Aorta (tissue), 5 donors: Measurements from ENCODE around the gene RALGAPA2. TPM values are rescaled to one million over a fixed set of nuclear protein-coding genes. Genes with fewer than 3 reads are reported as not detected.

Experiments
- ATAC-seq: fragments of 200-7000 bp; cut with Tn5 transposase; one replicate; pipeline ENCODE4 v1.9.1; 2022; ENCODE audit warnings: moderate library complexity; ENCODE audit not compliant: low FRiP score
- DNase-seq, 2 donors: peaks; one replicate each; pipeline ENCODE4 v3.0.0-alpha.2; 2020
- H3K27ac ChIP-seq, 2 donors: one replicate each; pipeline ENCODE4 v1.5.1; 2013; ENCODE audit warnings: low read length in 2 of 2, mild to moderate bottlenecking in 2 of 2, moderate library complexity in 2 of 2, control low read depth in 1 of 2, inconsistent platforms in 1 of 2, low read depth in 1 of 2
- H3K27me3 ChIP-seq, 2 donors: one replicate each; pipeline ENCODE4 v1.6.1; 2013; ENCODE audit warnings: control low read depth in 1 of 2, low read length in 1 of 2, mild to moderate bottlenecking in 1 of 2, moderate library complexity in 1 of 2; ENCODE audit not compliant: insufficient read depth in 2 of 2, control insufficient read depth in 1 of 2
- H3K36me3 ChIP-seq, 2 donors: one replicate each; pipeline ENCODE4 v1.6.1; 2013; ENCODE audit warnings: control low read depth in 1 of 2, low read length in 1 of 2, mild to moderate bottlenecking in 1 of 2; ENCODE audit not compliant: insufficient read depth in 2 of 2, control insufficient read depth in 1 of 2
- H3K4me1 ChIP-seq, 2 donors: one replicate each; pipeline ENCODE4 v1.6.1; 2013; ENCODE audit warnings: low read length in 2 of 2, control low read depth in 1 of 2, mild to moderate bottlenecking in 1 of 2, moderate library complexity in 1 of 2; ENCODE audit not compliant: insufficient read depth in 2 of 2, control insufficient read depth in 1 of 2
- H3K4me3 ChIP-seq, 2 donors: one replicate each; pipeline ENCODE4 v1.5.1; 2013; ENCODE audit warnings: low read length in 2 of 2, control low read depth in 1 of 2, mild to moderate bottlenecking in 1 of 2
- H3K9me3 ChIP-seq: one replicate; pipeline ENCODE4 v1.6.1; 2013; ENCODE audit warnings: mild to moderate bottlenecking, low read length; ENCODE audit not compliant: control insufficient read depth
- WGBS, 2 donors: extraction: QIAGEN DNeasy Blood & Tissue Kit; methylation state at CpG; one replicate each; pipeline ENCODE4 v1.1.7; 2013; 5-methylcytosine and 5-hydroxymethylcytosine counted together
- intact Hi-C, 2 donors: fragments of 100-400 bp; cut with DNase I; formaldehyde crosslinking; loops; one replicate each; pipeline versions ENCODE4 v1.14.2 to v1.15.0; 2022
- polyA plus RNA-seq, 2 donors: library from polyadenylated mRNA; stranded (reverse); fragments of 200-250 nt; gene quantifications; one replicate each; pipeline ENCODE4 v1.2.3, GENCODE V29; 2013
- total RNA-seq, 2 donors: library from RNA; stranded (reverse); fragmentation: NEBNext Ultra II Directional; extraction: Animal tissue kit (Norgen Biotek cat#: 25700); gene quantifications; one replicate each; pipeline ENCODE4 v1.2.1, GENCODE V29; 2021
- donor health status: healthy with polysubstance abuse.
- donor health status: Bipolar disorder and iron deficiency.
- donor health status: DM: no; HTN: no; CAD: no.
- donor health status: DM: no; HTN: no; CAD: no.
- donor health status: DM: yes; HTN: yes; CAD: no.

Gene RALGAPA2
- total and polyA plus RNA-seq, 4 donors = 2.2 to 62.3 (median 19.2) TPM

DNA sequence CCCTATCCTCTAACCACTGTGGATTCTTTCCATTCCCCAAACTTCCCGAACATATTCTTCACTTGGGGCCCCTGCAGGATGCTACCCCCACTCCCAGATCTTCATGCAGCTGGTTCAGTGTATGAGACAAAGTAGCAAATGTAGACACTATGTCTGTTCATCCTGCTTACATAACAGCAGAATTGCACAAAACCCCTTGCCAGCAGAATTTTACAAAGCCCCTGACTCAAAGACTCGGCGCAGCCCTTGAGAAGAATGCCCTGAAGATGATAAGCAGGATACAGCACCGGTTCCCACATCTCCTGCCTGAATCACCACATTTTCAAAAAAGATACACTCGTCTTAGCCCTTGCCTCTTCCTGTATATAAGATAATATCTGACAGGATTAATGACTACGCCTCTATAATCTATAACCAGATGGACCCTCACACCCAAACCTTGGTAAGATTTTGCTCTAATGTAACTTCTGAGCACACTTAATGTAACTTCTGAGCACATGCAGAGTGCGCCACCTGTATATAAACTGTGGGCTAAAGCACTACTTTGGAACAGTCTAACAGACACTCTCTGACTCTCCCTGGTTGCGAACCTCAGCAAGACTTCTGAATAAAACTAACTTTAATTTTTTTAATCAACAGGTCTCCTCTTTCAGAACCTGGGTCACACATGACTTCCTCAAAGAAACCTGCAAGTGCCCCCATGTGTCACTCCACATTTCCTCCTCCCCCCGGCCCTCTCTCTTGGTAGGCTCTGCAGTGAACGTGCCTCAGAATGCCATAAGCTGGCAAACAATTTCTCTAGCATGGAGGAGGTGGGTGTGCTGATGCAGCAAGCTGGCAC is 28.7 kb downstream of the RALGAPA2 start:
- Histone ChIP-seq H3K9me3 (no peaks in the 10 kb centered on the region), H3K36me3 (no peaks in the 10 kb centered on the region), H3K27me3 (no peaks in the 10 kb centered on the region), H3K27ac (no peak overlapping the region), H3K4me1 (no peaks in the 10 kb centered on the region), H3K4me3 (no peak overlapping the region)
- WGBS, 2 donors = 90 to 91% methylated on average over 10 of the region's 10 CpGs
- intact Hi-C loops = no loop called here
- ATAC-seq (no peak), DNase-seq (no peak)

DNA sequence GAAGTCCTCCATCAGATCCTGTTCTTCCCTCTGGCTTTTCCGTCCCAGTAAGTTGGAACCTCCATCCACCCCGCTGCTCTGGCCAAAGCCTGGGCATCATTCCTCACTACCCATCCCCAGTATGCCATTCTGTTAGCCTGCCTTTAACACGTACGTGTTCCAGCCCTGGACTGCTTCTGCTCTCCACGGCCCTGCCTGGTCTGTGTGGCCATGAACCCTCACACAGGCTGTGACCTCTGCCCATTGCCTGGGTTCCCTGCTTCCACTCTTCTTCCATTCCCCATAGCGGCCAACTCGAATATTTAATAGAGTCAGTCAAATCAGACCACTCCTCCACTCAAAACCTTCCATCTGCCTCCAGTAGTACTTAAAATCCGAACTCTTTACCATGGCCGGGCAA is 29.4 kb downstream of the RALGAPA2 start:
- no peaks in the 10 kb centered on the region for H3K4me1 ChIP-seq
- no peaks in the 10 kb centered on the region for H3K9me3 ChIP-seq
- no peak for ATAC-seq
- intact Hi-C loops = no loop called here
- no peak for DNase-seq
- no peak overlapping the region for H3K4me3 ChIP-seq
- no peaks in the 10 kb centered on the region for H3K36me3 ChIP-seq
- WGBS, 2 donors = 93 to 95% methylated on average over 9 of the region's 9 CpGs
- H3K27ac ChIP-seq = no peak overlapping the region
- H3K27me3 ChIP-seq = no peaks in the 10 kb centered on the region

DNA sequence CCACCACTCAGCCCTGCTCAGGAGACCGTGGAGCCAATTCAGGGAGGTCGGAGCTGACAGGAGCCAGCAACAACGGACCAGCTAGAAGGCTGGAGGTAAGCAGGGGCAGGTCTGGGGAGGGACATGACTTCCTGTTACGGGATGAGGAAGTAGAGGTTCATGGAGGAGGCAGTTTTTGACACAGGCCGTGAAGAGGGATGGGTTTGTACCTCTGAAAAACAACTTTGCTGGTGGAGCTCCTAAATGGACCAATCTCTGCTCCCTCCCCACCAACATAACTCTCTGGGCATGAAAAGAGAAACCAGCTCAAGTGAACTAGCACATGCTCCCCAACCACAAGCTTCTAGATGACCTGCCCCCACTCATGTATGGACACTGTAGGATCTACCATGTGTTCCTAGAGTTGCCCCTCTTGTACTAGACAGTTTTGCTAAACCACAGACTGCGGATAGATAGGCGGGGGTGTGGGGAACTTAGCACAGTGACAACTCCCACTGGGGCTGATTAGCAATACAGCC is 31.4 kb downstream of the RALGAPA2 start:
- intact Hi-C loops = no loop called here

DNA sequence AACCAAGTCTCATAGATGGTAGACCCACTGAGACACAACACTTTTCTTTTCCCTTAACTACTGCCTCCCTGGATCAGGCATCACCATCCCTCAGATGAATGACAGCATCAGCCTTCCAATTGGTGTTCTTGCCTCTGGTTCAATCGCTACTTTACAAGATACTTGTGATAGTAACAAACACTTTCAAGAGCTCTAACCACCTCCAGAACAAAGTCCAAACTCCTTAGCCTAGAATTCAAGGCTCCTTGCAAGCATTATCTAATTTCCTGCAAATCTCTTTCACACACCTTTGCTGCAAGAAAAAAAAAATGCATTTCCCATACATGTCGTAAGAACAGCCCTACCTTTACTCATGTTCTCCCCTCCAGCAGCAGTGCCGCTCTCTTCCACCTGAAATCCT is 33.1 kb downstream of the RALGAPA2 start:
- no peak for ATAC-seq
- WGBS, 2 donors = 95 to 96% methylated on average over 3 of the region's 3 CpGs

More for the DNA sequence above, 31.4 kb downstream of the RALGAPA2 start:
- Histone ChIP-seq H3K9me3 (no peaks in the 10 kb centered on the region), H3K4me3 (no peak overlapping the region), H3K36me3 (no peaks in the 10 kb centered on the region), H3K4me1 (no peaks in the 10 kb centered on the region), H3K27ac (no peak overlapping the region), H3K27me3 (no peaks in the 10 kb centered on the region)
- WGBS, 2 donors = 82 to 84% methylated on average over 7 of the region's 7 CpGs
- ATAC-seq (peak; percentile 46), DNase-seq (no peak)

DNA sequence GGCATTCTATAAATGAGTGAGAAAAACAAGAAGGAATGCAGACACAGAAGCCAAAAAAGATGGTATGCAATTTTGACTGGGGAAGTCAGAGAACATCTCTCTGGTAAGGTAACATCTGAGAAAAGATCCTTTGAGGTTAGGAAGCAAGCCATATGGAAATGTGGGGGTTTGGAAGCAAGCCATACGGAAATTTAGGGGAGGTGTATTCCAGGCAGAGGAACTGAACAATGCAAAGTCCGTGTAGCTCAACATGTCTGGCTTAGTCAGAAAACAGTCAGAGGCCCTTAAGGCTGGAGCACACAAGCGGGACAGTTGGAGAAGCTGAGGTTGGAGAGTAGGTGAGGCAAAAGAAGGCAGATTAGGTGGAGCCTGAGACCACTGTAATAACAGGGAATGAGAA is 35.3 kb downstream of the RALGAPA2 start:
- no peaks in the 10 kb centered on the region for H3K9me3 ChIP-seq

More for the DNA sequence above, 33.1 kb downstream of the RALGAPA2 start:
- Histone ChIP-seq H3K27ac (no peak overlapping the region), H3K4me1 (no peaks in the 10 kb centered on the region), H3K9me3 (no peaks in the 10 kb centered on the region), H3K27me3 (no peaks in the 10 kb centered on the region), H3K4me3 (no peak overlapping the region), H3K36me3 (no peaks in the 10 kb centered on the region)
- no peak for DNase-seq
- intact Hi-C loops = no loop called here

GRCh38 chr20:20668639-20669038 is 43.8 kb downstream of the RALGAPA2 start:
- no peak overlapping the region for H3K4me3 ChIP-seq
- H3K4me1 ChIP-seq = peaks cover 0 to 2% of the 10 kb centered on the region in 2 donors
- 46 to 49% methylated on average over 1 of the region's 1 CpG for WGBS, 2 donors
- no peak overlapping the region for H3K27ac ChIP-seq
- intact Hi-C loops = no loop called here
- H3K9me3 ChIP-seq = no peaks in the 10 kb centered on the region
- H3K36me3 ChIP-seq = no peaks in the 10 kb centered on the region
- DNase-seq = no peak
- no peaks in the 10 kb centered on the region for H3K27me3 ChIP-seq
- no peak for ATAC-seq

More for the DNA sequence above, 35.3 kb downstream of the RALGAPA2 start:
- no peak for DNase-seq
- intact Hi-C loops = no loop called here
- ATAC-seq = no peak
- Histone ChIP-seq H3K27ac (no peak overlapping the region), H3K27me3 (no peaks in the 10 kb centered on the region), H3K4me3 (no peak overlapping the region), H3K36me3 (no peaks in the 10 kb centered on the region), H3K4me1 (no peaks in the 10 kb centered on the region)
- WGBS, 2 donors = 80 to 85% methylated on average over 3 of the region's 3 CpGs

DNA sequence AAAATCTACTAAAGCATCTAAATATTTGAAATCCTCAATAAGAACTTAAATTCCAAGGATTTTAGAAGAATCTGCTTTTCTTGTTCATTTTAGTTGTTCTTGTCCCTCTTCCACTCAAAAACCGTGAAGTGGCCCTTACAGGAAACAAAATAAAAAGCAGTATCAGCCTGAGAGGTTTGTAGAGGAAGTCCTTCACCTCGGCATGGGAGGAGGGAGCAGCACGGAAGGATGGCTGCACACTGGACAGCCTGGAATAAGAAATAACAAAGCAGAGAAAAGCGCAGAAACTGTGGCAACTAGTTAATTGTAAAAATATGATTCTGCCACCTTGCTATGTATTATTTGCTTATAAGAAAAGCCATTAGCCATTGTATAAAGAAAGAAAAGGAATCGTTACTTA is 46.1 kb downstream of the RALGAPA2 start:
- DNase-seq (no peak), ATAC-seq (no peak)
- H3K9me3 ChIP-seq = no peaks in the 10 kb centered on the region
- intact Hi-C loops = no loop called here
- H3K36me3 ChIP-seq = no peaks in the 10 kb centered on the region
- H3K4me1 ChIP-seq = no peaks in the 10 kb centered on the region
- H3K27ac ChIP-seq = no peak overlapping the region
- H3K4me3 ChIP-seq = no peak overlapping the region
- no peaks in the 10 kb centered on the region for H3K27me3 ChIP-seq
- 66 to 68% methylated on average over 5 of the region's 5 CpGs for WGBS, 2 donors

DNA sequence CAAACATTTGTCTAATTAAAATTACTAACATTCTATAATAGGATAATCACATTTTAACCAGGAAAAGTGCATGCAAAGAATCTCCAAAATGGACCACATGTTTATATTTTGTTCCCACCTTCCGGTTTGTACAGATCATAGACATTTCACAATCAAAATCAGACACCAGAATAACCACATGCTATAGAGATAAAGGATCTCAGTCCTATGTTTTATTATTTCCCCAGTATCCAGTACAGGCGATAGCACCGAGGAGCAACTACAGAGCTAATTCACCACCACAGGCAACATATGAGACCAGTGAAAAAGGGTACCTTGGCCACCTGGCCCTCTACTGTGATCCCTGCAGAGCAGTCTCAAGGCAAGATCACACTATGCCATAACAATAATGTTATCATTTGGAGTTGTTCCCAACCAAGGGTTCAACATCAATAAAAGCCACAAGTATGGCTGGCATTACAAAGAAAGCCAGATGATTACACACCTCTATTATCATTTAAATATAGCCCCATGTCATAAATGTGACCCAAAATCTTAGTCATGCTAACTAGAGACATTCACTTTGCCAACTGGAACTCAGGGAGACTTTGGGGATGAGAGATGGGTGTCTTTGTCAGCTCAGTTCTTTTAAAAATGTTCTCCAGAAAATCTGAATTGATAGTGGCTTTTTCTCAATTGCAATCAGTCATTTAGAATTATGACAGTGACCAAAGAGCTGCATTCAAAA is 46.7 kb downstream of the RALGAPA2 start:
- ATAC-seq (no peak), DNase-seq (no peak)
- Histone ChIP-seq H3K9me3 (no peaks in the 10 kb centered on the region), H3K4me3 (no peak overlapping the region), H3K4me1 (no peaks in the 10 kb centered on the region), H3K36me3 (no peaks in the 10 kb centered on the region), H3K27me3 (no peaks in the 10 kb centered on the region), H3K27ac (no peak overlapping the region)
- WGBS, 2 donors = 87 to 89% methylated on average over 3 of the region's 3 CpGs
- intact Hi-C loops = loop anchor here in 1 of 2 donors (2.0 kb wide), 1 partner anchor 159 kb away; no protein-coding TSS in a partner anchor
